ENCODE results near the gene EXOC7.

Gene EXOC7

DNA sequence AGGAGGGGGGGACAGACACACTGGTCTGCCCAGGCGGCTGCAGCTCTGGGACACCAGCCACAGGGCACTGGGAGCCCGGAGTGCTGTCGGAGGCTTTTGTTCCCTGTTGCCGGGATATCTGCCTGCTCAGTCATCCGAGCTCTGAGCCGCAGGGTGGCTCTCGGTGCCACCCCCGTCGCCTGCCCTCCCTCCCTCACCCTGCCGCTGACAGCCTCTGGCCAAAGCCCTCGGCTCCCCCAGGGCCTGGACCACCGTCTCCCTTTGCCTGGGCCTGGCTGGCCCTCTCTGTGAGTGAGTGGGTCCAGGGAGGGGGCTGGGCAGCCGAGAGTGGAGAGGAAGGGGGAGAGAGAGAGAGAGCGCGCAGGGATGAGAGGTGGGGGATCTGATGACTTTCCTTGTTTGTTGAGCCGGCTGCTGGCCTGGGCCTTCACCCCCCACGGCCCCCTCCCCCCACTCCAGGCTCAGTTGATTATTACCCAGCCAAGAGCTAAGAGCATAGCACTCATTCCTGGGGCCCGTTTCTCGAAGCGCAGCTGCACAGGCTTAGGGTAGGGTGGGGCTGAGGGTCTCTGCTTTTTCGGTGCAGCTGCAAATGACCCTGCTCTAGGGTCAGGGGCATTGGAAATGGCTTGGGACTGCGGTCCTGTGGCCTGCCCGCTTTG is 34.8 kb upstream of the EXOC7 start:
- no peak for DNase-seq

- no peak for DNase-seq
Measured at GRCh38 chr17:76137351-76138233, 34.0 kb upstream of the EXOC7 start.

GRCh38 chr17:76137001-76137350 is 33.4 kb upstream of the EXOC7 start:
- DNase-seq: no peak

DNA sequence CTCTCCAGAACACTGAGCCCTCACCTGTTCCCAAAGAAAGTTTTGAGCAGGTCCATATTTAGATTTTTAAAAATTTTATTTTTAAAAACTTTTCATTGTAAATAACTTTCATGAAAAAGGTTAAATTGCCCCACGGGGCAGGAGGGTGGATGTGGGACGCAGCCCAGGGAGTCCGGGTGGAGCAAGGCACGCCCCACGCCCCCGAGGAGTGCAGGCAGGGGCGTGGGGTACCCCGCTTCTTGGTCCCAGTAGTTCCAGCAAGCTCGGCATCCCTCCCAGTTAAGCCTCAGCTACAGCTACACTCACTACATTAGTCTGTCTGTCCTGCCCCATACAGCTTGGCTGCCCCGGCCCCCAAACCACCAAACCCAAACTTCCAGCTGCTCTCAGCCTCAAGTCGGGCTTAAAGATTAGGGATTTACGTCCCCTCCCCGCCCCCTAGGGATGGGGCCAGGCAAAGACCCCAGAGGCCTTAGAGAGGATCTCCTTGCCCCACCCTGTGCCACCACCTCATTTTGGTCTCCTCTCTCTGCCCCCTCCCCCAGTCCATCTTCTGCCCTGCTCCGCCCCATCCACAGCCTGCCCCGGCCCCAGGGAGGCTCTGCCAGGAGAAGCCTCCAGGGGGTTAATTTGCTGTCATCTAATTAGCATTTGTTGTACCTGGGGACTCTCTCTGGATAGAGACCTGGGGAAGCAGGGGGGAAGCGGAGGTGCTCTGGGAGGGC is 32.9 kb upstream of the EXOC7 start:
- DNase-seq: no peak

DNA sequence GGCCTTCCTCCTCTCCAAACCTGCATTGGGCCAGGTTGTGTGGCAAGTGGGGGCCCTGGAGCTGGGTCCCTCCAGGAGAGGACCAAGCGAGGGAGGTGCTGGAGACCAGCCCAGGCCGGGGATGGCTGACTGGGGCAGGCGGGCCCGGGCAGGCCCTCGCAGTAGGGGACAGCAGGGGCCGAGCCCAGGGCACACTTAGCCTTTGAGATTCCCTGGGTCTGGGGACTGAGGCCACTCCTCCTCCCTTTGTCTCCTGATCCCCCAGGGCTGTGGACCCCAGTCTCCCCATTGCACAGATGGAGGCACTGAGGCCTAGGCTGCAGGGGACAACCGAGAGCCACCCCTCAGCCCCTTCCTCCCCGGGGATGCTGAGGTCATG is 32.2 kb upstream of the EXOC7 start:
- no peak for DNase-seq

- no peak for DNase-seq
Measured at GRCh38 chr17:76134911-76135809, 31.6 kb upstream of the EXOC7 start.

DNA sequence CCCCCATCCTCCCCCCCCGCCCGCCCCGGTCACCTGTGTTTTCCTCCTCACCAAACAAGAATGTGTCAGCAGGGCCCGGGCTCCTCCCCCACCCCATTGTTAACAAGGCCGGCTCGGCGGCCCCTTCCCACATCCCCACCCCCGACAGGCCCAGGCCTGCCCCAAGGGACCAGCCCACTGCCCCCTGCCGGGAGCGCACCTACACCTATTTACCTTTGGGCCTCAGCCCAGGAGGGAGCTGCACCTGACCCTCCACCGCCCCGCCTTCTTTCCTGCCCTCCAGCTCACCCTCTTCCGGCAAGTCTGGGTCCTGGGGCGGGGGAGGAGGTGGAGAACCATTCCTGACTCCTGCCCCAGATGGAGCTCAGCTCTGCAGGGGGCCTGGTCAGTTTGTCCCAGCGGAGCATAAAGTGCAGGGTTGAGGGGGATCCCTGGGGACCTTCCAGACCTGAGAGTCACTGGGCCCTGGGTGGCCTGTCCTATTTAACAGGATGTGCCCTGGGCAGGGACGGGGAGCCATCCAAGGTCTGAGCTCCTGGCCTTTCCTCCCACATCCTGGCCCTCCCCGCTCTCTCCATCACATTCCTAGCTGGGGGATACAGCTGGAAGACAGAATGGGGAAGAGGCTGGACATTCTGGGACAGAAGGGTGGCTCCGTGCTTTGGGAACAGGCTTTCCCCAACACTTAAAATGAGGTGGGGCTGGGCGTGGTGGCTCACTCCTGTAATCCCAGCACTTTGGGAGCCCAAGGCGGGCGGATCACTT is 29.2 kb upstream of the EXOC7 start:
- no peak for DNase-seq

DNA sequence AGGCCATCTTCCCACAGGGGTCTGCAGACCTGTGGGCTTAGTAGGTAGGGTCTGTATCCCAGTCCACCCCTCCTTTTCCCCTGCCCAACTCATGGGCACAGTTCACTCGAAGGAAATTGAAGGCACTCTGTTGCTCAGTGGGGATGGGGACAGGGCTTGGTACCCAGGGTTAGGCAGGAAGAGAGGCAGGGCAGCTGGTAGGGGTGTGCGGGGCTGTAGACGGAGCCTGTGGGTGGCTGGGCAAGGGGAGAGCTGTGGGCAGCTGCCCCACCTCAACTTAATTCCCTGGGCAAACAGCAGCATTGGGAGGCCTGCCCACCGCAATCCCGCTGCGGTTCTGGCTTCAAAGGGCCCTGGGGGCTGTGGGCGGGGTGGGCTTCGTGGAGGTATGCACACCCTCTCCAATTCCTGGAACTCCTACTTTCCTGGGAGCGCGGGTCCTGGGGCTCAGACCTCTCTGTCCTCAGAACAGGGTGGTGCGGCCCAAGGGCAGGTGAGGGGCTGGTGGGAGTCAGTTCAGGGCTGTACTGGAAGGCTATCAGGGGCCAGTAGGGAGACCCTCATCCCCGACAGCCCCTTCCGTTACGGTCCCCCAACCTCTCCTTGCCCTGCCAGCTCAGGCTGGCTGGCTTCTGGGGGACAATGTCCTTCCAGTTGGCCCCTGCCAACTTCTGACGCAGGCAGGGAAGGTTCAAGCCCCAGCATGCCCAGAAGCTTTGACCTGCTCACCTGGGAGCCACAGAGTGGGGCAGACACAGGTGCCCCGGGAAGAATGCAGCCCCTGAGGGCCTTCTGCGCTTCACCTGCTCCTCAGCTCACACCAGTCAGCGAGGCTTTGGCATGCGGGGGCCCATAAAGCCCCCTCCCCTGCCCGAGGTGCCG is 28.3 kb upstream of the EXOC7 start:
- DNase-seq: no peak

DNA sequence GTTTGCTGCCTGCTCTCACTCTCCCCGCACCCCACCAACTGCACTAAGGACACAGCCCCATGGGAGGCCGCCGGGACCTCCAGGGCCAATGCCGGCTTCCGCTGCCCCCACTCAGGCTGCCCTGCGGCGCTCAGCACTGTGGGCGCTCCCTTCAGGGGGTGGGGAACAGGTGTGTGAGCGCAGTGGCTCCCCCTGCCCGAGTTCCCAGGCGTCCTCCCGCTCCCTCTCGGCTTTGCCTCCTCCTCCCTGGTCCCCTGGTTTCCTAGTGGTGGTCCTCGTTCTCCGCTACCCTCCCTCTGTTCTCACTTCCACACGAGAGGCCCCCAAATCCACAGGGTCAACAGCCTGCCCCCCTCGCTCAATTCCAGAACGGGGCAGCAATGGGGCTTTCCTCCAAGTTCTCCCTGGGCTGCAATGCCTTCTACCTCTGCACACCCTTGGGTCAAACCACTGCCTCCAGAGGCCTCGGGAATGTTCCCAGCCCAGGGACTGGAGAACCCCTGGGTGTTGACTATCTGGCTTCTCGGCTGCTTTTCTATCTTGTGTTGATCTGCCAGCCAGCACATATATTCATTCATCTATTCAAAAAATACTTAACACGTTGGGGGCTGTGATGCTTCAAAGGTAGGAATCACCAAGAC is 27.6 kb upstream of the EXOC7 start:
- DNase-seq: no peak

DNA sequence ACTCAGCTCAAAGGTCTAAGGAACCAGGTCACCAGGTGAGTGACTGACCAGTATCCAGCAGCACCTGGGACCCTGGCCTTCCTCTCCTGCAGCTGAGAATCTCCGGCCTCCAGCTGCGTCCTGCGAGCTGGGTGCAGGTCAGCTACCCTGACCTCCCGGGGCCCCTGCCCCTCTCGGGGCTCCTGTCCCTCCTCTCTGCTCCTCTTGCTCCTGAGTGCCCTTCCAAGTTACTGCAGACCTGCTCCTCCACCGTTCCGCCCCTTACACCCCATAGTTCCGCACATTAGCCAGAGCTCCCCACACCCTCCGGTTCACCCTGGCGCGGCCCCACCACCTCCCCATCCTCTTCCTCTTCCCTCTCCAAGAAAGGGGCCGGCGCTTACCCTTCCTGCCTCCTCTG is 26.9 kb upstream of the EXOC7 start:
- no peak for DNase-seq

DNA sequence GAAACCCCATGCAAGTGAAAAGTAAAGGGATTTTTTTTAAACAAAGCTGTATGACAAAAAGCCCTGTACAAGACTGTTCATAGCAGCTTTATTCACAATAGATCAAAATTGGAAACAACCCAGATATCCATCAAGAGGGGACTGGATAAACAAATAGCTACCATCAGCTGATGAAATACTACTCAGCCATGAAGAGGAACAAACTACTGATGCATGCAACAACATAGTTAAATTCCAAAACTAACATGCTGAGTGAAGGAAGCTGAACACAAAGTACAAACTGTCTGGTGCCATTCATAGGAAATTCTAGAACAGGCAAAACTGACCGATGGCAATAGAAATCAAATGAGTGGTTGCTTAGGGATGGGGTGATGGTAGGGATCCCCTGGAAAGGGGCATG is 22.3 kb upstream of the EXOC7 start:
- no peak for DNase-seq

- no peak for DNase-seq
Measured at GRCh38 chr17:76125391-76125675, 21.7 kb upstream of the EXOC7 start.

DNA sequence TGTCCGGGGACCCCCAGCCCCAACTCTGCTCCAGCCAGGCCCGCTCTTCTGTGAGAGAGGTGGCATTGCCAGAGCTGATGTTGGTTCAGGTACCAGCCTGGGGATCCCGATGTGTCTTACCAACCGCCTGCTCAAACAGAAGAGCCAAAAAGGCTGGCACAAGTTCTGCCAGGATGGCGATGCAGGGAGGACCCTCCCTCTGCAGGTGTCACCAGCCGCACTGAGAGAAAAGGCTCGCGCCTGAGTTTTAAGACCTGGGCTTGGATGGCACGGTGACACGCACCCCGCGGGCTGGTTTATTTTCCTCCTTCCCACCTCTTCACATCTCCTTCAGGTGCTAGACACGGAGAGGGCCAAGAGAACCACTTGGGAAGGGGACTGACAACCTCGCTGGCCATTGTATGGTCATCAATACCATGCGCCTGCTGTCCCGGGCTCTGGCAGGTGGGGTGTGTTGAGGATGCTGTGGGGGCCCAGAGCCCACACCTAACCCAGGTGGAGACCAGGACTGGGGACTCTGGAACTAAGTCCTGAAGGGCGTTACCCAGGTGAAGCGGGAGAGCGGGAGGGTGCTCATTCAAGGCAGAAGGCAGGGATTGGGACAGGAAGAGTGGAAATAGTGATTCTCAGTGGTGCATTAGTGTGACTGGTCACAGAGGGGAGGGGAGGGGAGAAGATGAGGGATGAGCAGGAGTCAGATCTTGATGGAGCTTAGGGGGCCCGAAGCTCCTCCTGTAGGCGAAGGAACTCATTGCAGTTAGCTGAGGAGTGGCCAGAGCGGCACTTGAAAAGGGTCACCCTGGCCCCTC is 21.2 kb upstream of the EXOC7 start:
- no peak for DNase-seq

GRCh38 chr17:76123749-76124581 is 20.4 kb upstream of the EXOC7 start:
- no peak for DNase-seq

- DNase-seq: no peak
Measured at GRCh38 chr17:76123191-76123499, 19.6 kb upstream of the EXOC7 start.

GRCh38 chr17:76122431-76123190 is 19.0 kb upstream of the EXOC7 start:
- DNase-seq: no peak

GRCh38 chr17:76121932-76122430 is 18.4 kb upstream of the EXOC7 start:
- no peak for DNase-seq

DNA sequence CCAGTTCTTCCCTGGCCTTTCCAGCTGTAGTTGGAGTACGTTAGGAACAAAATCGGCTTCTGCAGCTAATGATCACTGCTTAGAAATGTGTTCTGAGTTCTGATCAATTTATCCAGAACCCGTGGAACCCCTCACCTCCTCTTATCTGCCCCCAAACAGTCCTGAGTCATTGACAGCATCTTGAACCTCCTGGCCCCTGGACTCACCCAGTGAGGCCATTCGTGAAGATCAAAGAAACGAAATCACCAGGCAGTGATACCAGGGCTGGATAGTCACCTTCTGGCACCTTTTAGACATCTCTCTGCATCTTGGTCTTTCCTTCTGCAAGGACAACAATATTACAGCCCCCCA is 17.0 kb upstream of the EXOC7 start:
- no peak for DNase-seq

Measured in AML-193 (cell line).